Measurements from ENCODE around the gene WDR4.
"Not testable (repeated sequence)": the region's sequence is repeated elsewhere in the genome, so short reads cannot be mapped to it uniquely, and the experiment has no call there.

The WDR4 gene

GRCh38 chr21:42850866-42851391, 28.4 kb downstream of the WDR4 start:
- Histone ChIP-seq H3K9ac (ENCODE audit: low read depth, low read length) (no peak overlapping the region), H3K4me3 (ENCODE audit: low read length) (no peak overlapping the region), H3K9me3 (ENCODE audit: insufficient read depth, low read depth, low read length) (no peaks in the 10 kb centered on the region), H3K36me3 (ENCODE audit: insufficient read depth, low read length) (peaks cover 92% of the 10 kb centered on the region), H3K27ac (ENCODE audit: low read depth, low read length) (no peak overlapping the region), H3K27me3 (ENCODE audit: insufficient read depth, low read length) (no peaks in the 10 kb centered on the region), H3K4me1 (ENCODE audit: insufficient read depth, low read length) (no peaks in the 10 kb centered on the region)
- 91% methylated on average over 21 of the region's 21 CpGs for WGBS

- Histone ChIP-seq H3K27ac (ENCODE audit: low read depth, low read length) (no peak overlapping the region), H3K4me3 (ENCODE audit: low read length) (no peak overlapping the region), H3K9me3 (ENCODE audit: insufficient read depth, low read depth, low read length) (no peaks in the 10 kb centered on the region), H3K9ac (ENCODE audit: low read depth, low read length) (no peak overlapping the region), H3K27me3 (ENCODE audit: insufficient read depth, low read length) (no peaks in the 10 kb centered on the region), H3K4me1 (ENCODE audit: insufficient read depth, low read length) (no peaks in the 10 kb centered on the region), H3K36me3 (ENCODE audit: insufficient read depth, low read length) (peaks cover 92% of the 10 kb centered on the region)
- 93% methylated on average over 10 of the region's 10 CpGs for WGBS
These were observed 28.9 kb downstream of the WDR4 start for GRCh38 chr21:42850463-42850862.

GRCh38 chr21:42849759-42850412, 29.5 kb downstream of the WDR4 start:
- no peaks in the 10 kb centered on the region for H3K27me3 ChIP-seq (ENCODE audit: insufficient read depth, low read length)

GRCh38 chr21:42848932-42849758, 30.2 kb downstream of the WDR4 start:
- H3K4me3 ChIP-seq (ENCODE audit: low read length), result no peak overlapping the region
- peaks cover 92% of the 10 kb centered on the region for H3K36me3 ChIP-seq (ENCODE audit: insufficient read depth, low read length)
- WGBS, result 91% methylated on average over 54 of the region's 54 CpGs
- H3K27ac ChIP-seq (ENCODE audit: low read depth, low read length), result no peak overlapping the region
- no peaks in the 10 kb centered on the region for H3K4me1 ChIP-seq (ENCODE audit: insufficient read depth, low read length)
- no peaks in the 10 kb centered on the region for H3K9me3 ChIP-seq (ENCODE audit: insufficient read depth, low read depth, low read length)
- H3K9ac ChIP-seq (ENCODE audit: low read depth, low read length), result no peak overlapping the region
- no peaks in the 10 kb centered on the region for H3K27me3 ChIP-seq (ENCODE audit: insufficient read depth, low read length)

More at GRCh38 chr21:42849759-42850412, 29.5 kb downstream of the WDR4 start:
- Histone ChIP-seq H3K27ac (ENCODE audit: low read depth, low read length) (no peak overlapping the region), H3K4me3 (ENCODE audit: low read length) (no peak overlapping the region), H3K9ac (ENCODE audit: low read depth, low read length) (no peak overlapping the region), H3K36me3 (ENCODE audit: insufficient read depth, low read length) (peaks cover 92% of the 10 kb centered on the region), H3K9me3 (ENCODE audit: insufficient read depth, low read depth, low read length) (no peaks in the 10 kb centered on the region), H3K4me1 (ENCODE audit: insufficient read depth, low read length) (no peaks in the 10 kb centered on the region)
- 97% methylated on average over 29 of the region's 29 CpGs for WGBS

- not testable (repeated sequence) for H3K4me1 ChIP-seq (ENCODE audit: insufficient read depth, low read length); H3K9me3 ChIP-seq (ENCODE audit: insufficient read depth, low read depth, low read length); H3K9ac ChIP-seq (ENCODE audit: low read depth, low read length); H3K27me3 ChIP-seq (ENCODE audit: insufficient read depth, low read length); H3K4me3 ChIP-seq (ENCODE audit: low read length); H3K27ac ChIP-seq (ENCODE audit: low read depth, low read length)
- peaks cover 90% of the 10 kb centered on the region for H3K36me3 ChIP-seq (ENCODE audit: insufficient read depth, low read length)
- WGBS, result 96% methylated on average over 95 of the region's 95 CpGs
These were observed 31.0 kb downstream of the WDR4 start for GRCh38 chr21:42848144-42848931.

GRCh38 chr21:42847726-42848125, 31.6 kb downstream of the WDR4 start:
- peaks cover 89% of the 10 kb centered on the region for H3K36me3 ChIP-seq (ENCODE audit: insufficient read depth, low read length)
- H3K4me3 ChIP-seq (ENCODE audit: low read length), result no peak overlapping the region
- H3K27ac ChIP-seq (ENCODE audit: low read depth, low read length), result no peak overlapping the region
- no peaks in the 10 kb centered on the region for H3K9me3 ChIP-seq (ENCODE audit: insufficient read depth, low read depth, low read length)
- no peaks in the 10 kb centered on the region for H3K27me3 ChIP-seq (ENCODE audit: insufficient read depth, low read length)
- 97% methylated on average over 4 of the region's 4 CpGs for WGBS
- no peak overlapping the region for H3K9ac ChIP-seq (ENCODE audit: low read depth, low read length)
- no peaks in the 10 kb centered on the region for H3K4me1 ChIP-seq (ENCODE audit: insufficient read depth, low read length)

- Histone ChIP-seq H3K36me3 (ENCODE audit: insufficient read depth, low read length) (peaks cover 90% of the 10 kb centered on the region), H3K9ac (ENCODE audit: low read depth, low read length) (no peak overlapping the region)
- 90% methylated on average over 18 of the region's 18 CpGs for WGBS
These were observed 32.2 kb downstream of the WDR4 start for GRCh38 chr21:42847051-42847707.

GRCh38 chr21:42846221-42846620, 33.1 kb downstream of the WDR4 start:
- H3K27me3 ChIP-seq (ENCODE audit: insufficient read depth, low read length), result no peaks in the 10 kb centered on the region
- no peak overlapping the region for H3K9ac ChIP-seq (ENCODE audit: low read depth, low read length)
- H3K4me1 ChIP-seq (ENCODE audit: insufficient read depth, low read length), result no peaks in the 10 kb centered on the region
- peaks cover 88% of the 10 kb centered on the region for H3K36me3 ChIP-seq (ENCODE audit: insufficient read depth, low read length)
- 96% methylated on average over 10 of the region's 10 CpGs for WGBS
- H3K4me3 ChIP-seq (ENCODE audit: low read length), result no peak overlapping the region
- no peaks in the 10 kb centered on the region for H3K9me3 ChIP-seq (ENCODE audit: insufficient read depth, low read depth, low read length)
- no peak overlapping the region for H3K27ac ChIP-seq (ENCODE audit: low read depth, low read length)

More at GRCh38 chr21:42847051-42847707, 32.2 kb downstream of the WDR4 start:
- Histone ChIP-seq H3K27ac (ENCODE audit: low read depth, low read length) (no peak overlapping the region), H3K9me3 (ENCODE audit: insufficient read depth, low read depth, low read length) (no peaks in the 10 kb centered on the region), H3K4me1 (ENCODE audit: insufficient read depth, low read length) (no peaks in the 10 kb centered on the region), H3K27me3 (ENCODE audit: insufficient read depth, low read length) (no peaks in the 10 kb centered on the region), H3K4me3 (ENCODE audit: low read length) (no peak overlapping the region)

- 96% methylated on average over 21 of the region's 21 CpGs for WGBS
These were observed 33.9 kb downstream of the WDR4 start for GRCh38 chr21:42845296-42845965.

GRCh38 chr21:42844411-42845113, 34.8 kb downstream of the WDR4 start:
- Histone ChIP-seq H3K4me3 (ENCODE audit: low read length) (no peak overlapping the region), H3K27ac (ENCODE audit: low read depth, low read length) (no peak overlapping the region), H3K4me1 (ENCODE audit: insufficient read depth, low read length) (no peaks in the 10 kb centered on the region), H3K27me3 (ENCODE audit: insufficient read depth, low read length) (no peaks in the 10 kb centered on the region), H3K9me3 (ENCODE audit: insufficient read depth, low read depth, low read length) (no peaks in the 10 kb centered on the region), H3K36me3 (ENCODE audit: insufficient read depth, low read length) (peaks cover 88% of the 10 kb centered on the region), H3K9ac (ENCODE audit: low read depth, low read length) (no peak overlapping the region)
- WGBS, result 92% methylated on average over 22 of the region's 22 CpGs

More at GRCh38 chr21:42845296-42845965, 33.9 kb downstream of the WDR4 start:
- H3K27ac ChIP-seq (ENCODE audit: low read depth, low read length), result no peak overlapping the region
- H3K36me3 ChIP-seq (ENCODE audit: insufficient read depth, low read length), result peaks cover 88% of the 10 kb centered on the region
- H3K4me3 ChIP-seq (ENCODE audit: low read length), result no peak overlapping the region
- H3K4me1 ChIP-seq (ENCODE audit: insufficient read depth, low read length), result no peaks in the 10 kb centered on the region
- H3K9ac ChIP-seq (ENCODE audit: low read depth, low read length), result no peak overlapping the region
- no peaks in the 10 kb centered on the region for H3K27me3 ChIP-seq (ENCODE audit: insufficient read depth, low read length)
- no peaks in the 10 kb centered on the region for H3K9me3 ChIP-seq (ENCODE audit: insufficient read depth, low read depth, low read length)

Measured in HUES64 (cell line).